Body of pancreas (tissue), 4 donors: Measurements from ENCODE around the gene MGLL.

ENCODE experiments used
- CTCF ChIP-seq, 7 experiments: fragments of 450-650 bp in 4 of 7; fragments of 200-600 bp in 3 of 7; sonication (generic) in 3 of 7; IDR thresholded peaks; one replicate each; pipeline ENCODE4 v1.5.1; 2016 to 2019; ENCODE audit warnings: antibody characterized with exemption in 7 of 7
- POLR2A ChIP-seq, 3 donors: fragments of 450-650 bp; IDR thresholded peaks; one replicate each; pipeline ENCODE4 v1.6.1; 2016; ENCODE audit warnings: antibody characterized with exemption in 3 of 3, mild to moderate bottlenecking in 2 of 3

GRCh38 chr3:127706785-127707351, 115.4 kb downstream of the MGLL start:
- TF ChIP-seq POLR2A (IDR thresholded peaks at IDR 0.05) (no peak), CTCF (IDR thresholded peaks at IDR 0.05) (no peak)
